ENCODE data around the gene TRAFD1.

The TRAFD1 gene

DNA sequence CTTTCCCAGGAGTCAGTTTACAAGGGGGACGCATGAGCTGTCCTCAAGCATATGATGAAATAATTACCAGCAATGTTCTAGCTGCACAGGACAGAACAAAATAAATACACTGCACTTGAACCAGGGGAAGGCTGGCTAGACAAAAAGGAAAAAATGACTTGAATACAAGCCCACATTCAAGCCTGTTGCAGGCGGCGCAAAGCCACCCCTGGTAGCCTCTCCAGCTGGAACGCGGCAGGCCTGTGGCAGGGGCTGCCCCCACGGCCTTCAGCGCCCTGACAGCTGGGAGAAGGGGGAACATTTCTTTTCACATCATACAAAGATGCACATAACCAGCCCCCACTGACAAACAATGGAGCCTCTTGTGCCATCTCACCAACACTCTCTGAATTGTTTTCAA is 57.1 kb downstream of the TRAFD1 start:
- peaks cover 41% of the 10 kb centered on the region for H3K36me3 Mint-ChIP-seq (ENCODE audit: insufficient read depth)
- DNase-seq (no peak), ATAC-seq (replicated peaks) (no peak)
- no peak overlapping the region for H3K27ac Mint-ChIP-seq
- H3K4me1 Mint-ChIP-seq (ENCODE audit: low read depth in 2 of 2): no peaks in the 10 kb centered on the region
- no peak overlapping the region for H3K4me3 Mint-ChIP-seq
- no peaks in the 10 kb centered on the region for H3K9me3 Mint-ChIP-seq
- H3K27me3 Mint-ChIP-seq: no peaks in the 10 kb centered on the region

DNA sequence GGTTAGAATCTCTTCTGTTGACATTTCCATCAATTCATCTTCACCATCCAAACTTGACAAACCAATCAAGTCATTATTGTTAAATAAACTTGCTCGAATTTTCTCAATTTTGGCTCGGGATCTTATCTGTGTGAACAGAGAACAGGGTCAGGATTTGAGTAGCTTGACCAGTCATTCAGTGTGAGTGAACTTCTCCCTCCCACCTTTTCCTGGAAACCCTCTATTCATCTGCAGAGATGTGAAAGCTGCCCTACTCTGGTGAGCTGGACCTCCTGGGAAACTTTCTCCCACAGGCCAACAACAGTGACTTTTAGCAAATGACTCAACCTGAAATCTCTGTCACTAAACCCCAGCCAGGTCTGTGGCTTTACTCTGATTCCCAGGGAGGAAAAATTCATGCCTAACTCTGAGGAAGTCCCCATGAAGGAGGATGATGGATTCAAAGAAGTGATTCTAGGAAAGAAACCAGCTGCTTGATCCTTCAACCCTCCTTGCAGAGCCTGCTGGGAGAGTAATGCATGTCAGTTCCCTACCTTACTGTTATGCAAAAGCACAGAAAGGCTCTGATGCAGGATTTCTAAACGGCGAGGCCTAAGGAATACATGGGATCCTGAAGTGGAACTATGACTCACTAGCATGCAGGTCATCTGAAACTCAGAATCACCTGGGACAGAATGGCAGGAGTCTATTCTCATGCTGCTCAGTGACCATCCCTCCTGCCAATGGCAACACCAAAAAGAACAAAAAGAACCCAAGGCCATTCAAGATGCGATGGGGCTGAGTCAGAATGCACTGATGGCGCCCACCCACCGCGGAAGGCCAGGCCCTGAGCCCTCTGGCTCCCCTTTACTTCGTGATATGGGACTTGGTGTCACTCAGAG is 58.0 kb downstream of the TRAFD1 start:
- no peak overlapping the region for H3K4me3 Mint-ChIP-seq

DNA sequence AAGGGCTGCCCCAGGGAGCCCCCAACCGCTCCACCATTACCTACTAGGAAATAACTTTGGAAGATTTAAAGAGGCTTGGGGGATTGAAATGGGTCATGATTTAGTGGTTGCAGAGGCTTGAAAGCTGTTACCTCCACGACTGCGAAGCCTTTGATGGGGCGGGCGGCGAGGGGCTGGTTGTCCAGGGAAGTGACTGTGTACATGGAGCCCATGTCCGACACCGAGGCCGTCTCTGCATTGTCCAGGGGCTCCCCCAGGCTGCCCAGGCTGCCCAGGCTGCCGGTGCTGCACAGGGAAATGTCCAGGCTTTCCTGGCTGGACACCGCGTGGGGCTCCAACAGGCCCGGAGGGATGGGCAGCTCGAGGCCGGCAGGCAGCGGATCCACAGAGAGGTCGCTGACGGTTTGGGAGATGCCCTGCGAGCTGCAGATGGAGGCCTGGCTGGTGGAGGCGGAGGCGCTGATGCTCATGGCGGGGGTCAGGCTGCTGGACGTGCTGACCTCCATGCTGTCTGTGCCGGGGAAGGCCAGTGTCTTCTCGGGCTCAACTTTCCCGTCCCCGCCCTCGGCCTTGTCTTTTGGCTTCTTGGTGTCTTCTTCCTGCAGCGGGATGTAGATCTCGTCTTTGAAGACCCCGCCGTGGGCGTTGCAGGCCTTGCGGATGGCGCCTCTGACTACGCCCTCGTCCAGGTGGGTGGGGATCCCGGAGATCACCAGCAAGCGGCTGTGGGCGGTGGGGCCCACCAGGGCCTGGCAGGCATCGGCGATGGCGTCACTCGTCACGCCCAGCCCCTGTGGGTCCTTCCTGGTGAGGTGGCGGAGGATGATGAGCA is 58.9 kb downstream of the TRAFD1 start:
- H3K36me3 Mint-ChIP-seq (ENCODE audit: insufficient read depth): peaks cover 34% of the 10 kb centered on the region
- no peak for ATAC-seq (replicated peaks)
- H3K27me3 Mint-ChIP-seq: no peaks in the 10 kb centered on the region

More for the DNA sequence above, 58.0 kb downstream of the TRAFD1 start:
- Mint-ChIP-seq H3K27ac (peak overlapping the region in 1 of 2 donors; percentile 69), H3K9me3 (no peaks in the 10 kb centered on the region), H3K36me3 (ENCODE audit: insufficient read depth) (peaks cover 39% of the 10 kb centered on the region), H3K27me3 (no peaks in the 10 kb centered on the region), H3K4me1 (ENCODE audit: low read depth in 2 of 2) (no peaks in the 10 kb centered on the region)
- no peak for ATAC-seq (replicated peaks)
- DNase-seq: no peak

DNA sequence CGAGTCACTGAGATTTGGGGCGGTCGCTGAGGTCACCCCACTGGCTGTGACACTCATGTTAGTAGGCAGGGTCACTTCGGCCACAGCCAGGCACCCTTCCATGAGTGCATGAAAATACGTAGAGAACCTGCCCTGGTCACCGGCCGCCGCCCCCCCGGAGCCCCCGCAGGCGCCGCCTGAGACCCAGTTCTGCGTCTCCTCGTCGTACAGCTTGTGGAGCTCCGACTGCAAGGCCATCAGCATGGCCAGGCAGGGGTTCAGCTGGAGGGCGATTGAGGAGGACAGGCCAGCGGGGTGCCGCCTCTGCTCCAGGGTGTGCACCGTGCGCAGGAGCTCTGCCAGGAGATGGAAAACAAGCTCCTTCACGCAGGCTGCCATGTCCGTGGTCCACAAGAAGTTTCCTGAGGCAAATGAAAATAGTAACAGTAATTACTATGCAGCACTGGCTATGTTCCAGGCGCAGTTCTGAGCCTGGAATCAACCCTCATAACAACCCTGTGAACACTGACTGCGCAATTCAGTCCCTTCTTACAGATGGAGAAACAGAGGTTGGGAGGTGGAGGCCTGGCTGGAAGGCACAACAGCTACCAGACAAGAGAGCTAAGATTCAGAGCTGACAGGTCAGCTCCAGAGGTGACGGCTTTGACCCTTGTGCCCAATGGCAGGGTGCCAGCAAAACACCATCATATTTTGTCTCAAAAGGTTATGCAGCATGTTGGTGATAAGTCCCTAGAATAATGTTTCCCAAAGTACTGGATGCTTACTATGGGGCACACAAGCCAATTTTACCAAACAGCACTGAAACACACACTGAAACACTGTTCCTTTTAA is 59.9 kb downstream of the TRAFD1 start:
- Mint-ChIP-seq H3K27me3 (no peaks in the 10 kb centered on the region), H3K4me3 (no peak overlapping the region), H3K9me3 (no peaks in the 10 kb centered on the region), H3K4me1 (ENCODE audit: low read depth in 2 of 2) (no peaks in the 10 kb centered on the region), H3K27ac (peak overlapping the region in 1 of 2 donors; percentile 51), H3K36me3 (ENCODE audit: insufficient read depth) (peaks cover 39% of the 10 kb centered on the region)
- DNase-seq: no peak
- no peak for ATAC-seq (replicated peaks)

More for the DNA sequence above, 58.9 kb downstream of the TRAFD1 start:
- Mint-ChIP-seq H3K27ac (peak overlapping the region in 1 of 2 donors; percentile 69), H3K9me3 (no peaks in the 10 kb centered on the region), H3K4me3 (no peak overlapping the region), H3K4me1 (ENCODE audit: low read depth in 2 of 2) (no peaks in the 10 kb centered on the region)
- no peak for DNase-seq

DNA sequence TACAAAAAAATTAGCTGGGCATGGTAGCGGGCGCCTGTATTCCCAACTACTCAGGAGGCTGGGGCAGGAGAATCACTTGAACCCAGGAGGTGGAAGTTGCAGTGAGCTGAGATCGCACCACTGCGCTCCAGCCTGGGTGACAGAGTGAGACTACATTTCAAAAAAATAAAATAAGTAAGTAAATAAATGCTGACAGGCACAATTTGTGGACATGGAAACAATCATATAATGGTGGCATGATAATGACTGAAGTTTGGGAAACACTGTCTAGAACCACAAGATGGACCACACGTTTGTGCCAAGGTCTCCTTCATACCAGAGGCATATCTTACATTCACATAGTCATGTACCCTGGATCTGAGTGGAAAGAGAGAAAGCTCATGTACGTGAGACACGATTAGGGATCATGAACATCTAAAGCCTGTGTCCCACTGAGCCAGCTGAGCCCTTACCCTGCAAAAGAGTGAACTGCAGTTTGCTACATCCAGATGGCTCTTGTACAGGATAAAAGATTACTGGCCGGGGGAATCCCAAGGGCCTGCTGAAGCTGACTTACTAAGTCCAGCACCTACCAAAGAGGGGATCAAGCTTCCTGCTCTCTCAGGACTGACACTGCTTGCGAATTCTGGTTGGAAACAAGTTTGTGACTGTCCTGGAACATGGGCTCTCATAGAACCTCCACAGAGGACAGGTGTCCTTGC is 62.9 kb downstream of the TRAFD1 start:
- Mint-ChIP-seq H3K27ac (peak overlapping the region; percentile 12 to 32), H3K9me3 (no peaks in the 10 kb centered on the region), H3K4me3 (no peak overlapping the region), H3K4me1 (ENCODE audit: low read depth in 2 of 2) (peaks cover 0 to 3% of the 10 kb centered on the region in 2 donors), H3K36me3 (ENCODE audit: insufficient read depth) (peaks cover 48% of the 10 kb centered on the region), H3K27me3 (no peaks in the 10 kb centered on the region)
- ATAC-seq (replicated peaks) (no peak), DNase-seq (no peak)

DNA sequence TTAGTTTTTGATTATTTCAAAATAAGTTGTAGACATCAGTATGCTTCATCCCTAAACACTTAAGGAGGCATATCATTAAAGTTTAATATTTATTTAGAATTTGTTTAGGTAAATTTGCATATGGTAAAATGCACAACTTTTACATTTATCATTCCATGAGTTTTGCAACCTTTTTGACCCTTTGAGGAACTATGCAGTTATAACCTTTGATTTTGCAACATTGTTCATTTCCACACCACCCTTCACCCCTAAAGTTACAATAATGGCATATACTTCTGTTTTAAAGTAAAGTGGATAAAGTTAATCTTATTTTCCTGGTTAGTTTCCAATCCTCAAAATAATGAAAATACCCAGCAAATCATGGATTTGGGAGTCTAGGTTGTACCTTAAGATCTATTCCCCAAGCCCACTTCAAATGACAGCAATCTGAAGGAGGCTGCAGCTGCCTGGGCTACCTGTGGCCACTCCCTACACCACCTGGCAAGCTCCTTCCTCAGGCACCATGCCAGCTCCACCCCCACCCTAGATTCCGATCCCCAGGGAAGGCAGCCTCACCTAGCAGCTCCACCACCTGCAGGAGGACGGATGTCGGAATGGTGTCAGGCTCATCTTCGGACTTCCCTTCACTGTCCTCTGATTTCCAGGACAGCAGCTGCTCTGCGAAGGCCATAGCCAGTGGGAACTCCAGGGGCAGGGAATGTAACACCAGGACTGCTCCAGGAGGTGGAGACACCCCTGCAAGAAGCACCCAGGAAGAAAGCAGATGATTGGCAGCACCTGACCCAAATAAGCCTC is 65.1 kb downstream of the TRAFD1 start:
- DNase-seq (no peak), ATAC-seq (replicated peaks) (no peak)
- Mint-ChIP-seq H3K27ac (no peak overlapping the region), H3K36me3 (ENCODE audit: insufficient read depth) (peaks cover 46% of the 10 kb centered on the region), H3K4me1 (ENCODE audit: low read depth in 2 of 2) (peaks cover 0 to 3% of the 10 kb centered on the region in 2 donors), H3K9me3 (no peaks in the 10 kb centered on the region), H3K27me3 (no peaks in the 10 kb centered on the region), H3K4me3 (no peak overlapping the region)

DNA sequence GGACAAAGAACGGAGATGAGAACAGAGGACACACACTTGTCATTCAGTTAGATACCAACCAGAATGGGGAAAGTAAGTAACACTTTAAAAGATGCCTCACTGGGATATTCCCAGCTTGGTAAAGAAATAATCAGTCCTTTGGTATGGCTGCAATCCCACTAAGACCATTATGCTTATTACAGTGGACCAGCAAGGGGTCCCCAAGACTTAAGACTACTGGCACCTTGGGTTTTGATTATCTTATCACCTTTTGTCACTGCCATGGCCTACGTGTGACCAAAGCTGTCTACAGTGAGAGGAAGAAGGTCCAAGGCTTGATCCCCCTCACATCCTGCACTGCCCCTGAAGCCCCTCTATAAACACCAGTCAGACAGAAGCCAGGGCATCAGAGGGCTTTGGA is 65.8 kb downstream of the TRAFD1 start:
- peak overlapping the region in 1 of 2 donors; percentile 56 for H3K27ac Mint-ChIP-seq
- peaks cover 46% of the 10 kb centered on the region for H3K36me3 Mint-ChIP-seq (ENCODE audit: insufficient read depth)
- H3K4me1 Mint-ChIP-seq (ENCODE audit: low read depth in 2 of 2): peaks cover 0 to 3% of the 10 kb centered on the region in 2 donors
- no peaks in the 10 kb centered on the region for H3K27me3 Mint-ChIP-seq
- H3K4me3 Mint-ChIP-seq: no peak overlapping the region
- no peak for DNase-seq
- ATAC-seq (replicated peaks): no peak
- no peaks in the 10 kb centered on the region for H3K9me3 Mint-ChIP-seq

DNA sequence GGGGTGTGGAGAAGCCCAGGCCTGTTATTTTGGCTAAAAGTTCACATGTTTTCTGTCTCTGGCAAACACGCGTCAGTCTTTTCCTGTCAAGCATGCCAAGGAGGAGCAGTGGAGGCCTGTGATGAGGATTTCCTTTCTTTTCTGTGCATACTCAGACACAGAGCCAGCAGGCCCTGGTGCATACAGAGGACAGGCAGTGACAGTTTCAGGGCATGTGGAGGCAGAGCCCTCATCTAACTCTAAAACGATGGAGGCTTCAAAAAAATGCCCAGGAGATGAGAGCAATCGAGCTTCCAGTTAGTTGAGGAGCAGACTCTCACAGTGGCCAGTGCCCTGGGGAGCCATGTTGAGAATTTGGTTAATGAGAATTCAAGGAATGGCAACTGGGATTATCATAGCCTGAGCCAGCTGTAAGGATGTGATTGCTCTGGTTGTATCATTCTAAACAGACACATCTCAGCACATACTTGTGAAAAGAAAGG is 66.5 kb downstream of the TRAFD1 start:
- peaks cover 44% of the 10 kb centered on the region for H3K36me3 Mint-ChIP-seq (ENCODE audit: insufficient read depth)

DNA sequence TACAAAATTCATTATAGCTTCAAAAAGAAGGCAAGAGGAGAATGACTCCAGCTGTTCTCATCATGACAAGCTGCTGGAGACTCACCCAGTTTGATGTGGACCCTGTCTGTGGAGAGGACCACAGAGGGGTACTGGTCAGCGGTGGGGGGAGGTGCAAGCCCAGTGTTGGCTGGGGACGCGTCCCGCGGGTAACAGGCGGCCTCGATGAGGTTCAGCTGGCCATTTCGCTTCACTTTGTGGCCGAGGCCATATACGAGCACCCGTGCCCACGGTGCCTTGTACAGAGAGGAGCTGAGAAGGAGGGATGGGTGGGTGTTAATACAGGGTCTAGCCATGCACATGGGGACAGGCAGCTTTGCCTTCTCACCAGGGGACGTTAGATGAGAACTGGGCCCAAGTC is 67.1 kb downstream of the TRAFD1 start:
- ATAC-seq (replicated peaks): no peak
- Mint-ChIP-seq H3K27me3 (no peaks in the 10 kb centered on the region), H3K27ac (no peak overlapping the region), H3K36me3 (ENCODE audit: insufficient read depth) (peaks cover 47% of the 10 kb centered on the region), H3K4me1 (ENCODE audit: low read depth in 2 of 2) (peaks cover 0 to 3% of the 10 kb centered on the region in 2 donors), H3K9me3 (no peaks in the 10 kb centered on the region), H3K4me3 (no peak overlapping the region)
- no peak for DNase-seq

More for the DNA sequence above, 66.5 kb downstream of the TRAFD1 start:
- Mint-ChIP-seq H3K4me1 (ENCODE audit: low read depth in 2 of 2) (peaks cover 0 to 3% of the 10 kb centered on the region in 2 donors), H3K27me3 (no peaks in the 10 kb centered on the region), H3K27ac (peak overlapping the region in 1 of 2 donors; percentile 56), H3K4me3 (no peak overlapping the region), H3K9me3 (no peaks in the 10 kb centered on the region)
- no peak for ATAC-seq (replicated peaks)
- no peak for DNase-seq

DNA sequence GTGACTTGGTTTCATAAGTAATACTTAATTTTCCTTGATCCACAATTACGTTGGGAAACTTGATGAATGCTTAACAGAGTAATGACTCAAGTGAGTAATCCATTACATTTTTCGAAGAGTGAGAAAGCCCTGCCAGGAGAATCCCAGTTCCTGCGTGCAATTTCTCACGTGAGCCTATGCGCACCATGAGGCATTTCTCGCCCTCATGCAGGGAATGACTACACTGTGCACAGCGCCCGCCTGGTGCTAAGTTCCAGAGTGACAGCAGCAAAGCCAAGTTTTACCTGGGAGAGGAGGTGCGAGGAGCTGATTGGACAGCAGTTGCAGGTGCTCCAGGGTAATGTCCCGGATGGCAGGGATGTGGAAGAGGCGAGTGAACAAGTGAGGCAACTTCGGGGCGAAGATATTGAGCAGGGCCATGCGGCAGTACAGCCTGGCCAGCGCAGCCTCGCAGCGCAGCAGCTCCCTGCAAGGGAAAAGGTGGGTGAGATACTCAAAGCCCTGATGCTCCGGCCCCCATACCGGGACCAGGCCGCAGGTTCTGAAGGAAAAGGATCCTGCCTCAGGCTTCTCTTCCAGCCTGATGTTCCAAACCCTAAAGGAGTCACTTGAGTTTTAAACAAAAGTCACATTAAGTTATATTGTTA is 69.4 kb downstream of the TRAFD1 start:
- Mint-ChIP-seq H3K36me3 (ENCODE audit: insufficient read depth) (peaks cover 45% of the 10 kb centered on the region), H3K4me3 (no peak overlapping the region), H3K27ac (peak overlapping the region; percentile 19 to 41), H3K9me3 (no peaks in the 10 kb centered on the region), H3K27me3 (no peaks in the 10 kb centered on the region), H3K4me1 (ENCODE audit: low read depth in 2 of 2) (peaks cover 0 to 7% of the 10 kb centered on the region in 2 donors)
- DNase-seq (no peak), ATAC-seq (replicated peaks) (no peak)

DNA sequence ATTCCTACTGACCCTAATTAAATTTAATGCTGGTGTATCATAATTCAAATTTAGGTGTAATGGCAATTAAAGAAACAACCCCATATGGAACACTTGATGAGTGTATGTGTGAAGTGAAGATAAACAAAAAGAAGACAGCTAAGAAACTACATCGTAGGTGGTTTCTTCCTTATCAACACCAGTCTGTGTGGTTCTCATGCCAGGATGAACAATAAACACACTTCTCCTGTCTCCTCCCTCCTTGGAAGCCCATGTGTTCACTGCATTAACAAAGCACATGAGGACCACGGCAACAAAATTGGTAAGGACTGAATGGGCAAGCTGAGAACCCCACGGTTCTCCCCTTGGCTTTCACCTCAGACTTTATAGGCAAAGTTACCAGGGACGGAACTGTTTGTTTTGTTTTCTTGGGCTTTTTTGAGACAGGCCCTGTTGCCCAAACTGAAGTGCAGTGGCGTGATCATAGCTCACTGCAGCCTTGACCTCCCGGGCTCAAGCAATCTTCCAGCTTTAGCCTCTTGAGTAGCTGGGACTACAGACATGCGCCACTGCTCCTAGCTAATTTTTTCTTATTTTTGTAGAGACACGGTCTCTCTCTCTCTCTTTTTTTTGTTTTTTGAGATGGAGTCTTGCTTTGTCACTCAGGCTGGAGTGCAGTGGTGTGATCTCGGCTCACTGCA is 71.0 kb downstream of the TRAFD1 start:
- Mint-ChIP-seq H3K27me3 (no peaks in the 10 kb centered on the region), H3K27ac (no peak overlapping the region), H3K36me3 (ENCODE audit: insufficient read depth) (peaks cover 48% of the 10 kb centered on the region), H3K9me3 (no peaks in the 10 kb centered on the region), H3K4me3 (no peak overlapping the region), H3K4me1 (ENCODE audit: low read depth in 2 of 2) (peaks cover 0 to 7% of the 10 kb centered on the region in 2 donors)
- DNase-seq (no peak), ATAC-seq (replicated peaks) (no peak)
